Femur (tissue), 1 donor: ENCODE results near the gene YIPF7.

Experiments used
- DNase-seq: peaks from one replicate; pipeline ENCODE4 v3.0.0-alpha.2; 2017

YIPF7 gene

GRCh38 chr4:44616621-44617020 is 34.8 kb downstream of the YIPF7 start:
- DNase-seq: no peak

DNA sequence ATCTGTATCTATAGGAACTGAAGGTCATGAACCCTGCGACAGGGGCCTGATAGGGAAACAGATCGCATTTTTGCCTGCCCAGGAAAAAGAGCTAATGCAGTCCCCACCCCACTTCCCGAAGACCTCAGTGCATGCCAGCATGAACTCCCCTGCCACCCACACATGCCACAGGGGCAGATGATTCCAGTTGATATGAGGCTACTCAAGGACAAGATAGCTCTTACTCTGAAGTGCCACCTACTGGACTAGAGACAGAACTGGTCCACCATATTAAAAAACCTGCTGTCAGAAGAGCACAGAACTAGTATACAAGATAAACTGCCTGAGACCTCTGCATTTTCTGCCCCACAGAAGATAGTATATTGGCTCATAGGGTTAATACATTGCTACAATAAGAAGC is 68.0 kb downstream of the YIPF7 start:
- DNase-seq: no peak

DNA sequence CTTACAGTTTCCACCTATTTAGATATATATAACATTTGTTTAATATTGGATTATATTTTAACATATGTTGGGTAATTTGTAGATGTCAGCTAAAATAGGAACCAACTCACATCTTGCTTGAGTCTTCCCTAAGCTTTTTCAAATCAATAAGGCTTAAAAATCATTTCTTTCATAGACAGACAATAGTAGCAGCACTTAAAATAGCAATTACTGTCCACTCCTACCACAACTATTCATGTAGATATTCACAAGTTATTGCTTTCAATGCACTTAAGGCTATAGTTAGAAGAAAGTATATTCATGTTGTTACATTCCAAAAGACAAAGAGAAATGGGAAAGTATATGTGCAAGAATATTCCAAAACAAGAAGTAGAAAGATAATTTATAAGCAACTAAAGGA is 71.2 kb downstream of the YIPF7 start:
- DNase-seq: no peak

DNA sequence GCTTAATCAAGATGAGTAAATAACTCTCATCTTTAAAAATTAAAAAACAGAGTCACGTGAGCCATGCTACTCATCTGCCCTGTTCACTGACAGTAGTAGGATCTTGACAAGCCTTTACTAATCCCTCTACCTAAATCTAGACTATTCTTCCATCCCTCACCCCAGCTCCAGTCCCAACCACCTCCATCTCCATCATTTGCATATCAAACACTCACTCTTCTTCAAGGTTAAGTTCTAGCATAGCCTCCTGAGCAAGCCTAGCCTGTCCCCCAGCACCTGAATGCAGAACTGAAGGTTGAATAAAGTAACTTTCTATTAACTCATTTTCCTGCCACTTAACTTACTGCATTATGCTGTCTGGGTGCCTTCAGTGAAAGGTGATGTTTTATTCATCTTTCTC is 72.5 kb downstream of the YIPF7 start:
- no peak for DNase-seq
